AG09319 (cell line): ENCODE data around the gene GRIN1.

ENCODE experiments used
- DNase-seq: peaks from one replicate; pipeline ENCODE4 v3.0.0-alpha.2; 2010; ENCODE audit warnings: low read depth; ENCODE audit errors: extremely low read depth
- CTCF ChIP-seq: IDR thresholded peaks from 2 replicates; pipeline ENCODE4 v1.5.1; 2011; ENCODE audit warnings: low read depth, mild to moderate bottlenecking, inconsistent platforms, low read length, moderate library complexity

GRIN1 gene

GRCh38 chr9:137204731-137205125, 65.8 kb downstream of the GRIN1 start:
- TF ChIP-seq CTCF = no peak
- DNase-seq = no peak

GRCh38 chr9:137205126-137206069, 66.4 kb downstream of the GRIN1 start, which contains the start of the genes NDOR1 and TMEM203:
Gene NDOR1, plus strand, starts transcription at chr9:137205700. Its CDS starts 78 bp downstream, at chr9:137205778.
Gene TMEM203, minus strand, starts transcription at chr9:137205648. Its CDS starts 234 bp downstream, at chr9:137205414.
- no peak for TF ChIP-seq CTCF
- DNase-seq = peak; percentile 11

- TF ChIP-seq CTCF = no peak
- DNase-seq = no peak
These were observed 67.6 kb downstream of the GRIN1 start for GRCh38 chr9:137206602-137207001.

- TF ChIP-seq CTCF = no peak
- no peak for DNase-seq
These were observed 72.6 kb downstream of the GRIN1 start for GRCh38 chr9:137211532-137211931.

GRCh38 chr9:137212520-137212919, 73.6 kb downstream of the GRIN1 start:
- no peak for TF ChIP-seq CTCF
- DNase-seq = no peak

- DNase-seq = no peak
These were observed 74.5 kb downstream of the GRIN1 start for GRCh38 chr9:137213160-137214060.

More at GRCh38 chr9:137213160-137214060, 74.5 kb downstream of the GRIN1 start:
- TF ChIP-seq CTCF = no peak
